ENCODE results near the gene ELMO1.
A peak's percentile ranks its signal among the peaks of the same experiment; 100 is the strongest.

The ELMO1 gene

DNA sequence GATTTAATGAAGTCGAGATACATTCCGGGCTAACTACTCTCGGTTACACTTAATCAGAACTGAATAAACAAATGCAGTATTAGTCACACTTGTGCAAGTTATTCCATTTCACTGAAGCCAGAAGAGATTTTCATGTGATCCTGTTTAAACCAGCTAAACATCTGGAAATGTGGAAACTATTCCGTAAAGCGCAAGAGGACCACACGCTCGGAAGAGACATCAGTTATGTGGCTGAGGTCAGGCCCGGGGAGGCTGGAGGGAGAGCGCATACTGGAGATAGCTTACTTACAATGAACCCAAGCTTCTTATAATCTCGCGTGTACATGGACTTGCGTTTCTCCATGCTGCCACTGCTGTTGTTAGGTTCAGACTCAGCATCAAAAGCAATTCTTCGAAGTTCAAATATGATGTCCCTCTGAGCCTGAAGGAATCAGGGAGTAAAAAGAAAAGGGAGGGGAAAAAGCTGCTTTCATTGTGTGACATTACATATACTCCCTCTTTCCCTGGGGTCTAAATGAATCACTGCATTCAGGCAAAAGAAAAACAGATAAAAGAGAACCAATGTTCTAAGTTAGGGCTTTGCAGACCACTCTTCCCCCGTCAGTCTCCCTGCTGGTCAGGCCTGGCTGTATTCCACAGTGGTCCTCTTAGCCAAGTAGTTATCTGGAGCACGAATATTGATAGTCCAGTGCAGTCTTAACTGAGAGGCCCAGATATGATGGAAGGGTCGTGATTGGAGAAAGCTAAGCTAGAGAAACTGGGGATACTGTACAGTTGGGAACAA is 237.4 kb downstream of the ELMO1 start:
- DNase-seq: no peak

- DNase-seq: no peak
Observed at GRCh38 chr7:37209195-37209594, 239.5 kb downstream of the ELMO1 start.

- DNase-seq: no peak
Observed at GRCh38 chr7:37208528-37208927, 240.1 kb downstream of the ELMO1 start.

DNA sequence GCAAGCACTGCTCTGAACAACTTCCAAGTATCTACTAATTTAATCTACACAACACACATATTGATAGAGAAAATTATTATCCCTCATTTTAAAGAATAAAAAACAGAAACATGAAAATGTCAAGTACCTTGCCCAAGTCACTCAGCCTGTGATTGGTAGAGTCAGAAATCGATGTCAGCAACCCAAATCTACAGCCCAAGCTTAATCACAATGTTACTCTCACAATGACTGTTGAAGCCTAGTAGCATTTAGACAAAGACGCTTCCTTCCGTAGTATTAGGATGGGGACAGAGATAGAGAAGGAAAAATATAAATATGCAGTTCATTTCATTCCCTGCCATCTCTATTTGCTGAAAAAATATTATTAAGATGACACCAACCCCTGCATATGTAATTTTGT is 242.5 kb downstream of the ELMO1 start:
- DNase-seq: no peak

- DNase-seq: no peak
Observed at GRCh38 chr7:37205451-37205850, 243.2 kb downstream of the ELMO1 start.

DNA sequence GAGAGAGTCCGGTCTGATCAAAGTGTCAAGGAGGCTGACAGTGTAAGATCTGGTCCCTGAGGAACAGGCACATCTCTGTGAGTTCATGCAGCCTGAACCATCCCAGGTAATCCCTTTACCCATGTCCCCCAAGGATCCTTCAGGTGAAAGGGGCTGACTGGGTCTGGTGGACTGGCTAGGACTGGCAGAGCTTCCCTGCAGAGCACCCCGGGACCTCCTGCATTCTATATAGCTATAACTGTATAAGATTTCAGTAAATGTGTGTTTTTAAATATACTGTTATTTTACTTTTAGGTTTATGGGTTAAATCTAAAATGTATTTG is 246.8 kb downstream of the ELMO1 start:
- no peak for DNase-seq

DNA sequence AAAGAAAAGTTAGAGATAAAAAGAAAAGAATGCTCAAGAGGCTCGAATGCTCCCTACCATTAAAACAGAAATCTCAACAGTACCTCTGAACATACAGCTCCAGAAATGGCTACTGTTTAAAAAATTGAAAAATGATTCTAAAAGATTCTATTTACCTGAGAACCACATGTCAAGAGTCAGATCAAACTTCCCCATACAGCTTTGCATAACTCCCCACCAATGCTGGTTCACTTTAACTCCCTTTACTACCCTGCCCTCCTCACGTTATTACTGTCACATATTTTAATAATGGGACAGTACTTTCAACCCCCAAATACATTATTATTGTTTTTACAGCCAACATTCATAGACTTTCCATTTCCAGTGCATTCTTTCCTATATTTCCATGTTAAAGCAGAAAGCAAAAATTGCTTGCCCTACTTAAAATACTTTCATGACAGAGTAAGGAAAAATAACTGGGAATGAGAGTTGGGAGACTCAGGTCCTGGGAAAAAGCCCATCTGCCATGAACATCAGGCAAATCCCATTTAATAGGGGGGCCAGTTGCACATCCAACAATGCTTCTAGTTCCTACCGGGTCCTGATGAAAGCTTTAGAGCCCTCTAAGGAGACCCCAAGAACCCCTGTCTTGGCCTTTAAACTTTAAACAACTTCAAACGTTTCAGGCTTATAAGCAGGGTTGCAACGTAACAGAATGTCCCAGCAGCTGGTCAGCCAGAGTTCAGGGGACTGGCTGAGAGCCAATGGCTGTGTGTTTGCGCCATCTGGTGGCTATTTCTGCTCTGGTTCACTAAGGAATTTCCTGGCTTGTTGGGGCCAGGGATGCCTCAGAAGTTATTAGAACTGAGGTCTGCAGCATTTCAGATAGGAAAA is 247.4 kb downstream of the ELMO1 start:
- peak; percentile 58 to 68 for DNase-seq

GRCh38 chr7:37198906-37199485 is 249.7 kb downstream of the ELMO1 start:
- DNase-seq: peak; percentile 81 to 86

DNA sequence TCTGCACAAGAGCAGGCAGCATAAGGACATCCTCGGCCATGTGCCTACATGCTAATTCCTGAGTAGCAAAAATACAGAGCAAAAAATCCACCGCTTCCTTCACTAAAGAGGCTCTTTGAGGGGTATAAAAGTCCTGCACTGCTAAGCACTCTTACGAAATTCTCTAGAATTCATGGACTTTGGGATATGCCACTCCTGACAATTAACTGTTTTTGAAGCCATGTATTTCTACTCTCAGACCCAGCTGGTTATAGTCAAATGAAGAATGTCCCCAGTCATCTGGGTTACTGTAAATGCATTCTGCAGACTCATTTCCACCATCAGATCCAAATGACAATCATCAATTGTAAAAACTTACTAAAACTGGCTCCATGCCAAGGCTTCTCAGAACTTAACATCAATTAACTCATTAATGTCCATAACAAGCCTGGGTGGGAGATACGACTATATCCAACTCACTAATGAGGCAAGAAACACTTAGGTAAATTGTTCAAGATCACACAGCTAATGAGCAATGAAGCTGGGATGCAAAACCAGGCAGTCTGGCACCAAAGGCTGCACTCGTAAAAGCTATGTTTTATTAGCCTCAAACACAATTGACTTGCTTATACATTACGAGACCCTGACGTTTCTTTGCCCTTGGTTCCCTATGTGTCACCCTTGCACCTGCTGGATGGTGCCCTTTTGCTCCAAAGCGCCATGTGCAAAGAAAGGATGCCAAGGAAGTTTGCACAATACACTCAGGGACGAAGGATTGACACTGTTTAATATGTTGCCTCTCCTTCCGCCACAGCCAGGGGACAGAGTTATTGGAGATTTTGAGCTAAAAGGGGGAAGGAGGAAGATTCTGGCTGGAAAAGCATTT is 250.4 kb downstream of the ELMO1 start:
- no peak for DNase-seq

DNA sequence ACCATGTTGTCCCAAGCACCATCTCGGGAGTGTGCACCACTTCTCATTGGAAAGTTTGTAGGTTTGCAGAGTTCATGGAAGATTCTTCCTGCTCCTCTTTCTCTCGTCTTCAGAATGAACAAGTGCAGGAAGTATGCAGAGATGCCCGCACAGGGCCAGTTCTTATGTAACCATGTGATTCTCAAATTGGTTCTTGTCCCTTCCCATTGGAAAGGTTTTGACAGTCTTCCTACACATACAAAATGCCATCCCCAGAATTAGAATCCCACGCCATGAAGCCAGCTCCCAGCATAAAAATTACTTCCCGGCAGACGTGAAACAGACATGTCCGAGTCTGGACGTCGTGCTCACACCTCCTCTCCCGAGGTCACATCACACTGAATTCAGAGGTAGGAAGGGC is 251.6 kb downstream of the ELMO1 start:
- DNase-seq: no peak

- DNase-seq: no peak
Observed at GRCh38 chr7:37196676-37197075, 252.0 kb downstream of the ELMO1 start.

DNA sequence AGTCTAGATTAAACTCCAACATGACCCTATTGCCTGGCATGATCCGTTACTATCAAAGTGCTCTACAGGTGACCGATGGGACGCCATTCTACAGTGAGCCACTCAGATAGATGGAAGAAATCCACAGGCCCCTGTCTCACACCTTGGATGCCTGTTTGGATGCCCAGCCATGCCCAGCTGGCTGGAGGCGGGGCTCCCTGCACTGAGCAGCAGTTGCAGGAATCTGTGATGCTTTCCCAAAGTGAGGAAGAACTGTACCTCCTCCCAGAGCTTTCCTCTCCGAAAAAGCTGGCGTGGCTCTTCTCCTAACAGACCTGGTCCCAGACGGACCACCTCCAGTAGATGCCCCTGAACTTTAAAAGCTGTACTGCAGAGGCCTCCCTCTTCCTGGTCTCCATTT is 253.3 kb downstream of the ELMO1 start:
- DNase-seq: no peak

DNA sequence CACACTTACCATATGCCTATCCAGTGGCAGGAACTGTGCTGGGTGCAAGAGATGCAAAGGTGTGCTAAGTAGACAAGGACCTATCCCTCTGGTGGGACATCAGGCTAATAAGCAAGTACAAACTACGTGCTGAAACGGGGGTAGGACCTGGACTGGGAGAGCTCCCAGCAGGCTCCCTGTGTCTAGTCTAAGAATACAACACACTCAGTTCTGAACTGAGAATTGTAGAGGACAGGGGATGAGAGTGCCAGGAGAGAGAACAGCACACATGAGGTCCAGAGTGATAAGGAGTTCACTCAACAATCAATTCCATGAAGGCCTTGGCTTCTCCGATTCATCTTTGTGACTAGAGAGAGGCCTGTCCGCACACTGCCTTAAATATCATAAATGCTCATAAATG is 253.7 kb downstream of the ELMO1 start:
- no peak for DNase-seq

DNA sequence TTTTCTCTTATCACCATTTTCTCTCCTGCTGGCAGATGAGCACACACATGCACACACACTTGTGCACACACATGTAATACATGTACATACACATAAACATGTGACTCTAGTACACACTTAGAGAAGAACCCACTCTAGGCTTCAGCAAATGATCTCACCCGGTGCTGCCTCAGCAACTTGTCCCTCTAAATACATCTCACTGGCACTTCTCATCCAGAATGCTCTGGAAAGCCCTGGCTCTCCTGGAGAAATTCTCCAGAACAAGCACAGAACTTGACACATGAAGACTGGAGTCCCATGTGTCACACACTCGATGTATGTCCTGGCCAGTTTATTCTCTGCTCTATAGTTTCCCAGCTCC is 254.9 kb downstream of the ELMO1 start:
- DNase-seq: no peak

DNA sequence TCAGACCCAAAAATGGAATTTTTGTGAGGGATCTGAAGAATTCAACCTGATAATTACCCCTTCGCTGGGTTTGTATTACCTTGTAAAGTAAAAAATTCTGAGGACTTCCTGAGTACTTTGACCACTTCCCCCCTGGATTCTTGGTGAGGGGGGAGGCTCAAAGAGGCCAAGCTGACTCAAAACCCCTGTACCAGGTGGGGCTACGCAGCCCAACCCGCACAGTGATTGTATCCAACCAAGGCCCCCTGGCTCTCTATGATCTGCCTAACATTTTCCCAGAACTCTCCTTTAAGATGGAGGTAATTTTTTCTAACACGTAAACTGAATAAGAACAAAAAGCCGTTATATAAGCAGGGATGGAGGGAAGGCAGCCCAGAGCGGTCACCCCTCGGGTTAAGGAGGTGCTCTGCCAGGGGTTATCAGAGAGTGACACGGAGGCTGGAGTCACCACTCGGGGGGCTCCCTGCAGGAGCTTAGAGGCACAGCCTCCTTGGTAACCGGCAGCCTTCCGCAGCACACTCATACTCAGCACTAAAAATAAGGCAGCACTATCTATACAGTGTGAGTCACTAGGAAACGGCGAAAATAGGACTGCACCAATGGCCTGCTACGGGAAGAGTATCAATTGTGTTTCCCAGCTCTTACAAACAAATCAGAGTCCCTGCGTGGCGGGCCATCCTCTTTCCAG is 255.4 kb downstream of the ELMO1 start:
- no peak for DNase-seq

- no peak for DNase-seq
Observed at GRCh38 chr7:37191797-37192196, 256.9 kb downstream of the ELMO1 start.

DNA sequence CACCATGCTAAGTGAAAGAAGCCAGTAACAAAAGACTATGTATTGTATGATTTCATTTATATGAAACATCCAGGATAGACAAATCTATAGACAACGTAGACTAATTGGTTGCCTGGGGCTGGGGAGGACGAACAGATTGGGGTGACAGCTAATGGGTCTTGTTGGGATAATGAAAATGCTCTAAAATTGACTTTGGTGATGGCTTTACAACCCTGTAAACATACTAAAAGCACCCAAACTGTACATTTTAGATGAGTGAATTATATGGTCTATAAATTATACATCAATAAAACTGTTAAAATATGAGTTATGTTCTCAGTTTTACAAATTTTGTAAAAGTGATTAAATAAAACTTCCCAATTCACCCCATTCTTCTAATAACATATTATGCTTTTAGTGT is 261.5 kb downstream of the ELMO1 start:
- DNase-seq: no peak

DNA sequence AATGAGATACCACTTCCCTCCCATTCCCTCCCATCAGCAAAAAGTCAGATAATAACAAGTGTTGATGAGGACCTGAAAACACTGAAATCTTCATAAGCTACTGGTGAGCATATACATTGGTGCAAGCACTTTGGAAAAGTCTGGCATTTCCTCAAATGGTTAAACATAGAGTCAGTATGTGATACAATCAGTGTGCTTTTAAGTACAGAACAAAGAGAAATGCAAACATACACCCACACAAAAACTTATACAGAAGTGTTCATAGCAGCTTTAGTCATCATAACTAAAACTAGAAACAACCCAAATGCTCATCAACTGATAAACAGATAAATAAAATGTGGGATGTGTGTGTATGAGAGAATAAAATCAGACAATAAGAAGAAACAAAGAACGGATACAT is 261.9 kb downstream of the ELMO1 start:
- DNase-seq: no peak

GRCh38 chr7:37181550-37181932 is 267.1 kb downstream of the ELMO1 start:
- DNase-seq: no peak

GRCh38 chr7:37180828-37181549 is 267.7 kb downstream of the ELMO1 start:
- DNase-seq: no peak

GRCh38 chr7:37176079-37176478 is 272.6 kb downstream of the ELMO1 start:
- no peak for DNase-seq

GRCh38 chr7:37174460-37174859 is 274.2 kb downstream of the ELMO1 start:
- no peak for DNase-seq
